ENCODE data around the gene PJVK. TPM values are rescaled to one million over a fixed set of nuclear protein-coding genes. Genes with fewer than 3 reads are reported as not detected.

The PJVK gene
- total and polyA plus RNA-seq, 2 of the 13 experiments (the other 11 are each of a cell fraction or from before 2014, with no cell fraction given), result 1.2 to 2.6 TPM

DNA sequence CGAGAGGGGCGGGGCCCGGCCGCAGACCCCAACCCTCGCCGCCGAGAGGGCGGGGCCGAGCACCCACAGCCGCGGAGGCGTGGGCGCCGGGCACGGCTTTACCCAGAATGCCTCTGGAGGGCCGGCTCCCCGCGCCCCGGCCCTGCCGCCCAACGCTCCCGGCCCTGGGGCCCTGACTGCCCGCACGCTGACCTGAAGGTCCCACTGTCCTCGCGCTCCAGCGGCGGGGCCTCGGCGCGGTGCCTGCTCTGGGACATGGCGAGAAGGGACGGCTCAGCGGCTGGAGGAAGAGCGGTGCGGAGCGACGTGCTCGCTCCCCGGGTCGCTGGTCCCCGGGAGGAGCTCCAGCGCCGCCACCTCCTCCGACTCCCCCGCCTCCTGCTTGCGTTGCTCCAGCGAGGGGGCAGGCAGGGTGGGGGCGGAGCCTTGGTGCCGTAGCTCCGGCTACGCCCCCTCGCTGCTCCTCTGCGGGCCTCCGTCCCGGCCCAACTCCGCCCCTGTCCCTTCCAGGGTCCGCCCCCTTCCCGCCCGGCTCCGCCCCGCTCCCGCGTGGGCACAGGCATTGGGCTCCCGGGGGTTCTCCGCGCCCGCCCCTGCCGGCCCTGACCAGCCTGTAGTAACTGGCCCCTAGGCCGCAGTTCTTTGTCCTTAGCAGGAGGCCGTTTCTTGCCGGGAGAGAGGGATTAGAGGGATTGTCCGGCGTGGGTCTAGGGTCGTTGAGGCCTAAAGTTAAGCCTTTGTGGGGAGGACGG is at the start of gene PJVK, which contains the start of gene PRKRA (continued):
- TF ChIP-seq ZNF788 (CRISPR knock-in tag; IDR thresholded peaks at IDR 0.05; ENCODE audit: borderline replicate concordance) (peak; percentile 98), EZH2 (conservative IDR thresholded peaks at IDR 0.05; ENCODE audit: low read depth, low read length) (no peak), KDM4B (CRISPR knock-in tag; IDR thresholded peaks at IDR 0.05) (0 out of 2 replicates have a peak, but pooled peaks have one; percentile 61), ZNF33A (CRISPR knock-in tag; IDR thresholded peaks at IDR 0.05; ENCODE audit: borderline replicate concordance) (0 out of 2 replicates have a peak, but pooled peaks have one; percentile 0), PAX8 (CRISPR knock-in tag; IDR thresholded peaks at IDR 0.05; ENCODE audit: borderline replicate concordance) (peak; percentile 95), MBD4 (IDR thresholded peaks at IDR 0.05; ENCODE audit: borderline replicate concordance, low read length) (no peak), E2F1 (CRISPR knock-in tag; IDR thresholded peaks at IDR 0.05) (peak; percentile 43), SMYD3 (CRISPR knock-in tag; IDR thresholded peaks at IDR 0.05) (peak; percentile 65; the same call in 1 of the 2 replicates), ZHX2 (IDR thresholded peaks at IDR 0.05; ENCODE audit: low read depth) (peak; percentile 57; the same call in 1 of the 2 replicates), ZHX2 (CRISPR knock-in tag; IDR thresholded peaks at IDR 0.05; ENCODE audit: borderline replicate concordance) (peak; percentile 31; the same call in 1 of the 2 replicates), SATB2 (CRISPR knock-in tag; IDR thresholded peaks at IDR 0.05) (peak; percentile 10), ZSCAN12 (CRISPR knock-in tag; IDR thresholded peaks at IDR 0.05) (peak; percentile 90; the same call in 1 of the 2 replicates), POLR2G (IDR thresholded peaks at IDR 0.05; ENCODE audit: low read depth, low read length) (peak; percentile 98), TBX2 (CRISPR knock-in tag; IDR thresholded peaks at IDR 0.05; ENCODE audit: borderline replicate concordance) (peak; percentile 90), ZNF280B (CRISPR knock-in tag; IDR thresholded peaks at IDR 0.05; ENCODE audit: borderline replicate concordance) (no peak; the same call in none of the 2 replicates), ZNF567 (CRISPR knock-in tag; IDR thresholded peaks at IDR 0.05; ENCODE audit: borderline replicate concordance) (no peak; the same call in 1 of the 2 replicates), SAFB2 (CRISPR knock-in tag; IDR thresholded peaks at IDR 0.05; ENCODE audit: borderline replicate concordance, low read depth) (peak; percentile 99), TAF15 (IDR thresholded peaks at IDR 0.05; ENCODE audit: low read depth, low read length, poor library complexity, severe bottlenecking) (no peak), ISX (CRISPR knock-in tag; conservative IDR thresholded peaks at IDR 0.05) (no peak; the same call in 1 of the 2 replicates)
